Skeletal muscle satellite cell (primary cell): ENCODE measurements around the gene ZNF211. TPM values are rescaled to one million over a fixed set of nuclear protein-coding genes. Genes with fewer than 3 reads are reported as not detected.

Experiments
- H3K27me3 ChIP-seq: 2 replicates; pipeline ENCODE4 v1.7.0; 2013; ENCODE audit warnings: low read length; ENCODE audit not compliant: control insufficient read depth, insufficient read depth
- H3K36me3 ChIP-seq: 2 replicates; pipeline ENCODE4 v1.7.0; 2013; ENCODE audit warnings: mild to moderate bottlenecking, control low read depth, low read length; ENCODE audit not compliant: insufficient read depth
- H3K4me1 ChIP-seq: 2 replicates; pipeline ENCODE4 v1.7.0; 2013; ENCODE audit warnings: low read length; ENCODE audit not compliant: control insufficient read depth, insufficient read depth
- H3K4me2 ChIP-seq: 2 replicates; pipeline ENCODE4 v1.7.0; 2013; ENCODE audit warnings: mild to moderate bottlenecking, low read length
- H3K4me3 ChIP-seq: 2 replicates; pipeline ENCODE4 v1.7.0; 2013; ENCODE audit warnings: low read length
- H3K9ac ChIP-seq: 2 replicates; pipeline ENCODE4 v1.7.0; 2013; ENCODE audit warnings: mild to moderate bottlenecking, low read depth, low read length, moderate library complexity
- H3K9me3 ChIP-seq: replicated peaks from 2 replicates; pipeline ENCODE4 v1.7.0; 2013; ENCODE audit warnings: mild to moderate bottlenecking, control low read depth, low read length
- total RNA-seq: library from RNA; depleted of rRNA; stranded (reverse); fragments of >200 nt; gene quantifications from 2 replicates; pipeline ENCODE4 v1.2.3, GENCODE V29; 2012; rRNA removed

The ZNF211 gene
- 5.2 and 6.6 TPM in 2 replicates for total RNA-seq

DNA sequence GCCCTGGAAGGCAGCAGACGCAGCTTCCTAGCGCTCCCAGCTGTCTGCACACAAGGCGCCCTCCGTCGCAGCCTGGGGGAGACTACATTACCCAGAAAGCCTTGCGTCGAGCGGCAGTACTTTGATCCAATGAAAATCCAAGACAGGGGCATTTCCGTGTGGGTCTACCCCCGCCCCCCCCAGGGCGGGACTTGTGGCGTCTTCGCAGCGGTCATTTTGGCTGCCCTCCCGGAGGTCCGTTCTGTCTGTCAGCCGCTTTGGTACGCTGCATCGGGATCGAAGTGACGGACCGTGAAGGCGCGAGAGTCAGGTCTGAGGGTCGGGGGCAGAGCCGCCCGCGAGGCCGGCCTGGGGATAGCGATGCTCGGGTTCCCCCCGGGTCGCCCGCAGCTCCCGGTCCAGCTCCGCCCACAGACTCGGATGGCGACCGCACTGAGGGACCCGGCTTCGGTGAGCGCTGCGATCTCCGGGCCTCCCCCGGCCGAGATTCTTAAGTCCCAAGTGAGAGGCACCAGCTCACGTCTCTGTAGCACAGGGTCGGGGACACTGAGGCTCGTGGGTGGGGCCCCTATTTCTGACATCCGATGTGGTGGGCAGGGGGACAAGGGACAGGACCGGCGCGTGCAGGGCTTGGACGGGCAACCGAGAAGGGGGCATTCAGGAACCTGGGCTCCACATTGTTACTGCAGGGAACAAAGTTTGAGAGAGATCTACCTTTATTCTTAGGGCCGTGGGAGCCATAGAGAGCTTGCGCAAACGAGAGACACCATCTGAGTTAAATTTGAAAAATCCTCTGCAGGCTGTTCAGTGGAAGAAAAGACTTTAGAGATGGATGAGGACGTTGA lies at the start of gene ZNF211:
Gene ZNF211, plus strand, starts transcription at position 182 of the 845 bp plus-strand sequence. Its CDS starts 179 bp downstream, at position 361.
- Histone ChIP-seq H3K4me1 (peaks cover 5% of the 10 kb centered on the region), H3K9ac (peak within 1 kb of the TSS; percentile 91), H3K4me2 (peak within 1 kb of the TSS; percentile 98), H3K4me3 (peak within 1 kb of the TSS; percentile 85), H3K36me3 (peaks cover 30% of the 10 kb centered on the region), H3K9me3 (peaks cover 9% of the 10 kb centered on the region), H3K27me3 (no peaks in the 10 kb centered on the region)

- Histone ChIP-seq H3K4me3 (peak within 1 kb of the TSS; percentile 75), H3K9me3 (peaks cover 4% of the 10 kb centered on the region), H3K36me3 (peaks cover 11% of the 10 kb centered on the region), H3K4me1 (peaks cover 17% of the 10 kb centered on the region), H3K9ac (peak within 1 kb of the TSS; percentile 76), H3K27me3 (no peaks in the 10 kb centered on the region), H3K4me2 (peak within 1 kb of the TSS; percentile 87)
These were observed 49.2 kb upstream of the ZNF211 start, which contains the start of gene ZIK1 for GRCh38 chr19:57583521-57584416. Gene ZIK1 (plus strand): TSS chr19:57584145. CDS start chr19:57584357, 212 bp downstream.

GRCh38 chr19:57587529-57587928 lies 45.4 kb upstream of the ZNF211 start:
- Histone ChIP-seq H3K9me3 (peaks cover 25% of the 10 kb centered on the region), H3K4me2 (no peak overlapping the region), H3K4me1 (peaks cover 17% of the 10 kb centered on the region), H3K27me3 (no peaks in the 10 kb centered on the region), H3K4me3 (no peak overlapping the region), H3K9ac (no peak overlapping the region), H3K36me3 (peaks cover 42% of the 10 kb centered on the region)

GRCh38 chr19:57599377-57599760 lies 33.6 kb upstream of the ZNF211 start:
- H3K9ac ChIP-seq = no peak overlapping the region
- no peaks in the 10 kb centered on the region for H3K9me3 ChIP-seq
- H3K4me1 ChIP-seq = peaks cover 8% of the 10 kb centered on the region
- peak overlapping the region; percentile 94 for H3K4me3 ChIP-seq
- peak overlapping the region; percentile 97 for H3K4me2 ChIP-seq
- peaks cover 10% of the 10 kb centered on the region for H3K36me3 ChIP-seq
- no peaks in the 10 kb centered on the region for H3K27me3 ChIP-seq

DNA sequence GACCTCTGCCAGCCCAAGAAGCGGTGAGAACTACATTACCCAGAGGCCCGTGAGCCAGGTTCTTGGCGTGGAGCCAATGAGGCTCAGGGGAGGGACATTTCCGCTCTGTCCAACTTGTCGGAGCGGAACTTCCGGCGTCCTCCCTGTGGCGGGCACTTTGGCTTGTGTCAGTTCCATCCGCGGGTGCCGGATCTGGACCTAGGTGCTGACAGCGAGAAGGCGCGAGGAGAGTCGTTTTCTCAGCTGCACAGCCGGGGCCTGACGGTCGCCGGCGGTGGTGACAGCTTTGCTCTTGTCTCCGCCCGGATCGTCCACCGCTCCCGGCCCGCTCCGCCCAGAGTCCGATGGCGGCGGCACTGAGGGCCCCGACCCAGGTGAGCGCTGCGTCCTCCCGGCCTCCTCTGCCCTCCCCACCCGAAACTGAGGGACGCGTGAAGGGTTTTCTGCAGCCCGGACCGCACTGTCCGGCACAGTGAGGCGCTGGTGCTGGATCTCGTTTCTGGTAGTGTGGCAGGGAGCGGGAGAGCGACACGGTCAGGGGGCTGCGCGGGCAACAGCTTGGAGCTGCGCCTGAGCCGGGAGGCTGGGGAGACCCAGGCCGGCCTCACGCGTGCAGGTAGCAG lies 33.1 kb upstream of the ZNF211 start, which contains the start of gene ZNF530:
Gene ZNF530, plus strand, starts transcription at position 125 of the 623 bp plus-strand sequence. CDS start 4,461 bp downstream, outside the sequence.
- no peaks in the 10 kb centered on the region for H3K27me3 ChIP-seq
- H3K4me1 ChIP-seq = peaks cover 8% of the 10 kb centered on the region
- peak within 1 kb of the TSS; percentile 84 for H3K9ac ChIP-seq
- peak within 1 kb of the TSS; percentile 94 for H3K4me3 ChIP-seq
- H3K9me3 ChIP-seq = no peaks in the 10 kb centered on the region
- peaks cover 11% of the 10 kb centered on the region for H3K36me3 ChIP-seq
- H3K4me2 ChIP-seq = peak within 1 kb of the TSS; percentile 97

DNA sequence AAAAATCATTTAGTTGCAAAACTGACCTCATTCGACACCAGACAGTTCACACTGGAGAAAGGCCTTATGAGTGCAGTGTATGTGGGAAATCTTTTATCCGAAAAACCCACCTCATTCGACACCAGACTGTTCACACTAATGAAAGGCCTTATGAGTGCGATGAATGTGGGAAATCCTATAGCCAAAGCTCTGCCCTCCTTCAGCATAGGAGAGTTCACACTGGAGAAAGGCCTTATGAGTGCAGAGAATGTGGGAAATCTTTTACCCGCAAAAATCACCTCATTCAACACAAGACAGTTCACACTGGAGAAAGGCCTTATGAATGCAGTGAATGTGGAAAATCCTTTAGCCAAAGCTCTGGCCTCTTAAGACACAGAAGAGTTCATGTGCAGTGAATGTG lies 26.0 kb upstream of the ZNF211 start:
- H3K9me3 ChIP-seq = no peaks in the 10 kb centered on the region
- H3K4me2 ChIP-seq = no peak overlapping the region
- no peak overlapping the region for H3K9ac ChIP-seq
- H3K27me3 ChIP-seq = no peaks in the 10 kb centered on the region
- H3K36me3 ChIP-seq = peaks cover 37% of the 10 kb centered on the region
- H3K4me3 ChIP-seq = no peak overlapping the region
- no peaks in the 10 kb centered on the region for H3K4me1 ChIP-seq

DNA sequence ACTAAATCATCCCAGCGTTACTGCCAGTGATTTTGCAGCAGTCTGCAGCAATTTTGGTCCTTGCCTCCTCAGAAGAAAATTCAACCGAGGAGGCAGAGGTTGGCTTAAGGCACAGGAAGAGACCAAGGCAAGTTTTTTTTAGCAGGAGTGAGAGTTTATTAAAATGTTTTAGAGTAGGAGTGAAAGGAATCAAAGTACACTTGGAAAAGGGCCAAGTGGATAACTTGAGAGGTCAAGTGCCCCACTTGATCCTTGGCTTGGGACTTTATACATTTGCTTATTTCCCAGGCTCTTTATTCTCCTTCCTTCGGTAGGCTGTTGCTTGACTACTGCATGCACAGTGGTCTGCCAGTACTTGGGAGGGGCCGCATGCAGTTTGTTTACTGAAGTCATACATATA lies 21.9 kb upstream of the ZNF211 start:
- Histone ChIP-seq H3K27me3 (no peaks in the 10 kb centered on the region), H3K9ac (no peak overlapping the region), H3K4me3 (no peak overlapping the region), H3K9me3 (peaks cover 13% of the 10 kb centered on the region), H3K4me1 (no peaks in the 10 kb centered on the region), H3K4me2 (no peak overlapping the region), H3K36me3 (peaks cover 19% of the 10 kb centered on the region)

- H3K4me1 ChIP-seq = no peaks in the 10 kb centered on the region
- H3K4me3 ChIP-seq = peak within 1 kb of the TSS; percentile 88
- H3K9ac ChIP-seq = peak within 1 kb of the TSS; percentile 93
- peaks cover 33% of the 10 kb centered on the region for H3K9me3 ChIP-seq
- H3K36me3 ChIP-seq = peaks cover 35% of the 10 kb centered on the region
- no peaks in the 10 kb centered on the region for H3K27me3 ChIP-seq
- peak within 1 kb of the TSS; percentile 75 for H3K4me2 ChIP-seq
These were observed 18.8 kb upstream of the ZNF211 start, which contains the start of gene ZNF134 for GRCh38 chr19:57613941-57614743. Gene ZNF134 (plus strand): TSS chr19:57614242. CDS start chr19:57619469, 5,227 bp downstream.

- no peaks in the 10 kb centered on the region for H3K4me1 ChIP-seq
- H3K27me3 ChIP-seq = no peaks in the 10 kb centered on the region
- H3K4me3 ChIP-seq = peak overlapping the region; percentile 88
- peaks cover 47% of the 10 kb centered on the region for H3K36me3 ChIP-seq
- peak overlapping the region; percentile 75 for H3K4me2 ChIP-seq
- no peak overlapping the region for H3K9ac ChIP-seq
- H3K9me3 ChIP-seq = peaks cover 45% of the 10 kb centered on the region
These were observed 17.6 kb upstream of the ZNF211 start for GRCh38 chr19:57615346-57615745.

DNA sequence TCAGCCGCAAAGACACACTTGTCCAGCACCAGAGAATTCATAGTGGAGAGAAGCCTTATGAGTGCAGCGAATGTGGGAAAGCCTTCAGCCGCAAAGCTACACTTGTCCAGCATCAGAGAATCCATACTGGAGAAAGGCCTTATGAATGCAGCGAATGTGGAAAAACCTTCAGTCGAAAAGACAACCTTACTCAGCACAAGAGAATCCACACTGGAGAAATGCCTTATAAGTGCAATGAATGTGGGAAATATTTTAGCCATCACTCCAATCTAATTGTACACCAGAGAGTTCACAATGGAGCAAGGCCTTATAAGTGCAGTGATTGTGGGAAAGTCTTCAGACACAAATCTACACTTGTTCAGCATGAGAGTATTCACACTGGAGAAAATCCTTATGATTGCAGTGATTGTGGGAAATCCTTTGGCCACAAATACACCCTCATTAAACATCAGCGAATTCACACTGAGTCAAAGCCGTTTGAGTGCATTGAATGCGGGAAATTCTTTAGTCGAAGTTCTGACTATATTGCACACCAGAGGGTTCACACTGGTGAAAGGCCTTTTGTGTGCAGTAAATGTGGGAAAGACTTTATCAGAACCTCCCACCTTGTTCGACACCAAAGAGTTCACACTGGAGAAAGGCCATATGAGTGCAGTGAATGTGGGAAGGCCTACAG lies 12.2 kb upstream of the ZNF211 start:
- Histone ChIP-seq H3K27me3 (no peaks in the 10 kb centered on the region), H3K4me2 (no peak overlapping the region), H3K9ac (no peak overlapping the region), H3K36me3 (peaks cover 89% of the 10 kb centered on the region), H3K4me3 (no peak overlapping the region), H3K4me1 (no peaks in the 10 kb centered on the region), H3K9me3 (peaks cover 70% of the 10 kb centered on the region)
